SK-N-SH (cell line): ENCODE measurements around the gene MYOT. TPM values are rescaled to one million over a fixed set of nuclear protein-coding genes. Genes with fewer than 3 reads are reported as not detected.
"Not testable (repeated sequence)": the region's sequence is repeated elsewhere in the genome, so short reads cannot be mapped to it uniquely, and the experiment has no call there.

Experiments used
- CTCF ChIA-PET: fragments of 300-600, 350-600 bp; formaldehyde crosslinking; extraction: SDS; loops from one replicate; lab custom pipeline; 2021; lab: Yijun Ruan, JAX
- POLR2A ChIA-PET: fragments of 350-600 bp; sonication (Branson Sonifier 250); formaldehyde crosslinking; extraction: SDS; loops from one replicate; lab custom pipeline; 2020; ENCODE audit warnings: antibody characterized with exemption, inconsistent platforms; lab: Yijun Ruan, JAX
- DNase-seq: peaks from one replicate; pipeline ENCODE4 v3.0.0; 2012
- H2AFZ ChIP-seq: fragments of 200-600 bp; sonication (generic); 2 replicates; pipeline ENCODE4 v1.8.1; 2016; ENCODE audit warnings: antibody characterized with exemption, mild to moderate bottlenecking, low read depth
- H3F3A ChIP-seq: fragments of 200-600 bp; sonication (generic); replicated peaks from 2 replicates; pipeline ENCODE3; 2016; ENCODE audit warnings: antibody characterized with exemption, mild to moderate bottlenecking; ENCODE audit not compliant: insufficient read depth
- H3K27ac ChIP-seq, 2 experiments: fragments of 200-500 bp in 1 of 2; fragments of 200-600 bp in 1 of 2; sonication (Bioruptor generic) in 1 of 2; sonication (generic), shearing (Covaris generic) in 1 of 2; 2 replicates each; pipeline versions ENCODE4 v1.5.1 to v1.6.1; 2014 to 2016; ENCODE audit warnings: low read depth in 2 of 2, inconsistent platforms in 1 of 2, low read length in 1 of 2, mild to moderate bottlenecking in 1 of 2, mixed read lengths in 1 of 2
- H3K27me3 ChIP-seq: fragments of 200-600 bp; sonication (generic), shearing (Covaris generic); 2 replicates; pipeline ENCODE4 v1.6.1; 2016; ENCODE audit warnings: mixed run types; ENCODE audit not compliant: insufficient read depth
- H3K36me3 ChIP-seq, 2 experiments: fragments of 200-500 bp in 1 of 2; fragments of 200-600 bp in 1 of 2; sonication (Bioruptor generic) in 1 of 2; sonication (generic) in 1 of 2; replicated peaks in 1 of 2; 2 replicates each; pipeline versions ENCODE3 to v1.5.1; 2014 to 2016; ENCODE audit warnings: low read length in 1 of 2, mild to moderate bottlenecking in 1 of 2; ENCODE audit not compliant: insufficient read depth in 2 of 2, control insufficient read depth in 1 of 2
- H3K4me1 ChIP-seq, 2 experiments: fragments of 200-500 bp in 1 of 2; fragments of 200-600 bp in 1 of 2; sonication (Bioruptor generic) in 1 of 2; sonication (generic), shearing (Covaris generic) in 1 of 2; 2 replicates each; pipeline versions ENCODE4 v1.5.1 to v1.6.1; 2014 to 2016; ENCODE audit warnings: low read depth in 1 of 2, low read length in 1 of 2, mixed run types in 1 of 2; ENCODE audit not compliant: insufficient read depth in 2 of 2, control insufficient read depth in 1 of 2
- H3K4me2 ChIP-seq: fragments of 200-600 bp; sonication (generic), shearing (Covaris generic); 2 replicates; pipeline ENCODE4 v1.6.1; 2017; ENCODE audit warnings: mixed run types
- H3K4me3 ChIP-seq, 2 experiments: fragments of 200-500 bp in 1 of 2; fragments of 200-600 bp in 1 of 2; sonication (Bioruptor generic) in 1 of 2; sonication (generic), shearing (Covaris generic) in 1 of 2; 2 replicates each; pipeline versions ENCODE4 v1.5.1 to v1.8.1; 2014 to 2016; ENCODE audit warnings: low read depth in 2 of 2, inconsistent platforms in 1 of 2, low read length in 1 of 2, mild to moderate bottlenecking in 1 of 2, mixed read lengths in 1 of 2, moderate library complexity in 1 of 2
- H3K79me2 ChIP-seq: fragments of 200-600 bp; sonication (generic); 2 replicates; pipeline ENCODE4 v1.8.1; 2017; ENCODE audit warnings: mild to moderate bottlenecking; ENCODE audit not compliant: insufficient read depth
- H3K9ac ChIP-seq: fragments of 200-600 bp; sonication (generic); 2 replicates; pipeline ENCODE4 v1.6.1; 2017; ENCODE audit warnings: mixed run types
- H3K9me2 ChIP-seq: fragments of 200-600 bp; sonication (generic); 2 replicates; pipeline ENCODE4 v1.6.1; 2017; ENCODE audit warnings: mixed run types
- H3K9me3 ChIP-seq: fragments of 200-600 bp; sonication (generic); 2 replicates; pipeline ENCODE4 v1.6.1; 2017; ENCODE audit warnings: mixed run types, mild to moderate bottlenecking, moderate library complexity
- H4K20me1 ChIP-seq: fragments of 200-600 bp; sonication (generic); 2 replicates; pipeline ENCODE4 v1.6.1; 2017; ENCODE audit warnings: mild to moderate bottlenecking, mixed run types; ENCODE audit not compliant: insufficient read depth
- EP300 ChIP-seq, 2 experiments: IDR thresholded peaks; 2 replicates each; pipeline versions ENCODE4 v1.4.0 to v1.6.1; 2012; ENCODE audit warnings: borderline replicate concordance in 1 of 2, low read depth in 1 of 2, low read length in 1 of 2
- EZH2phosphoT487 ChIP-seq: fragments of 200-600 bp; sonication (generic); IDR thresholded peaks from 2 replicates; pipeline ENCODE4 v1.6.1; 2017; ENCODE audit warnings: low read depth, mixed run types, mild to moderate bottlenecking, antibody characterized with exemption, moderate library complexity, borderline replicate concordance
- FOSL2 ChIP-seq: IDR thresholded peaks from 2 replicates; pipeline ENCODE4 v1.4.0; 2012; ENCODE audit warnings: low read depth, mild to moderate bottlenecking, moderate library complexity, borderline replicate concordance
- FOXJ3 ChIP-seq: sonication (generic); formaldehyde crosslinking; IDR thresholded peaks from 2 replicates; pipeline ENCODE4 v1.5.1; 2020; ENCODE audit warnings: mild to moderate bottlenecking, missing genetic modification reagents
- GABPA ChIP-seq: IDR thresholded peaks from 2 replicates; pipeline ENCODE4 v1.4.0; 2012; ENCODE audit warnings: low read depth, mild to moderate bottlenecking
- MXI1 ChIP-seq: IDR thresholded peaks from 2 replicates; pipeline ENCODE4 v1.6.1; 2012; ENCODE audit warnings: mild to moderate bottlenecking, low read depth, low read length, improper control_type of control experiment
- SIN3A ChIP-seq: IDR thresholded peaks from 2 replicates; pipeline ENCODE4 v1.6.1; 2012; ENCODE audit warnings: low read depth, mild to moderate bottlenecking, low read length, moderate library complexity, borderline replicate concordance
- TAF1 ChIP-seq: IDR thresholded peaks from 2 replicates; pipeline ENCODE4 v1.6.1; 2012; ENCODE audit warnings: low read depth, mild to moderate bottlenecking, low read length, moderate library complexity, borderline replicate concordance
- TCF12 ChIP-seq: IDR thresholded peaks from 2 replicates; pipeline ENCODE4 v1.4.0; 2012
- WGBS: methylation state at CpG from one replicate; pipeline ENCODE4 v1.1.6; 2017; ENCODE audit warnings: low lambda C conversion rate; 5-methylcytosine and 5-hydroxymethylcytosine counted together
- polyA plus RNA-seq, 3 experiments: library from polyadenylated mRNA; depleted of rRNA; stranded (reverse); fragments of >200 nt; gene quantifications; 2 replicates each; pipeline ENCODE4 v1.2.3, GENCODE V29; 2012
- TF ChIP-seq, protein P1 (sequence below): IDR thresholded peaks from 2 replicates; pipeline ENCODE4 v1.4.0; 2012; ENCODE audit warnings: low read depth, borderline replicate concordance
- TF ChIP-seq, protein P2 (sequence below): fragments of 150-350 bp; IDR thresholded peaks from 2 replicates; pipeline ENCODE4 v1.6.1; 2017; ENCODE audit warnings: antibody characterized with exemption, low read length, low read depth, borderline replicate concordance
- TF ChIP-seq, protein P3 (sequence below): fragments of 150-350 bp; IDR thresholded peaks from 2 replicates; pipeline ENCODE4 v1.6.1; 2016; ENCODE audit warnings: mild to moderate bottlenecking, low read depth, low read length

MYOT gene
- polyA plus RNA-seq, 1 of the 3 experiments (the other 2 are of a cell fraction), result 0.02 TPM

DNA sequence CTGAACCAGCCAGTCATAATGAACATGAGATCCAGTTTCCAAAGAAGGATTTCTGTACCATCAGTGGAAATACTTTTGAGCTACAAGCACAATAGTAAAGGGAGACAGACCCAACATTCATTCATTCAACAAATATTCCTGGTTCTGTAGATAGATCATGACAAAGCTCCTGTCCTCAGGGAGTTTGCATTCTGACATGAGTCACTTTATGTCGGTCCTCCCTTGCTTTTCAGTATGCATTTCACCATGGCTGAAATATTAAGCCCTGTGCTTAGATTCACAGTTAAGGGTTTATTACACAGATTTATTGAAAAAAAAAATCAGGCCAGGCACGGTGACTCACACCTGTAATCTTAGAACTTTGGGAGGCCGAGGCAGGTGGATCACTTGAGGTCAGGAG lies 5.4 kb upstream of the MYOT start:
- peaks cover 4% of the 10 kb centered on the region for H3F3A ChIP-seq
- CTCF ChIA-PET, result no interaction called here
- no peak for TF ChIP-seq GABPA
- no peak for TF ChIP-seq MXI1
- TF ChIP-seq, protein P1, sequence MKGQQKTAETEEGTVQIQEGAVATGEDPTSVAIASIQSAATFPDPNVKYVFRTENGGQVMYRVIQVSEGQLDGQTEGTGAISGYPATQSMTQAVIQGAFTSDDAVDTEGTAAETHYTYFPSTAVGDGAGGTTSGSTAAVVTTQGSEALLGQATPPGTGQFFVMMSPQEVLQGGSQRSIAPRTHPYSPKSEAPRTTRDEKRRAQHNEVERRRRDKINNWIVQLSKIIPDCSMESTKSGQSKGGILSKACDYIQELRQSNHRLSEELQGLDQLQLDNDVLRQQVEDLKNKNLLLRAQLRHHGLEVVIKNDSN, result no peak
- TF ChIP-seq FOXJ3 (CRISPR knock-in tag), result no peak
- no peak for TF ChIP-seq SIN3A
- no peak for TF ChIP-seq TAF1
- TF ChIP-seq FOSL2, result no peak
- TF ChIP-seq EP300 (IDR thresholded peaks at IDR 0.05; ENCODE audit: borderline replicate concordance in 1 of 2, low read depth in 1 of 2, low read length in 1 of 2), result no peak
- no peak for TF ChIP-seq TCF12
- TF ChIP-seq, protein P2, sequence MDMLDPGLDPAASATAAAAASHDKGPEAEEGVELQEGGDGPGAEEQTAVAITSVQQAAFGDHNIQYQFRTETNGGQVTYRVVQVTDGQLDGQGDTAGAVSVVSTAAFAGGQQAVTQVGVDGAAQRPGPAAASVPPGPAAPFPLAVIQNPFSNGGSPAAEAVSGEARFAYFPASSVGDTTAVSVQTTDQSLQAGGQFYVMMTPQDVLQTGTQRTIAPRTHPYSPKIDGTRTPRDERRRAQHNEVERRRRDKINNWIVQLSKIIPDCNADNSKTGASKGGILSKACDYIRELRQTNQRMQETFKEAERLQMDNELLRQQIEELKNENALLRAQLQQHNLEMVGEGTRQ, result no peak
- TF ChIP-seq EZH2phosphoT487, result no peak
- TF ChIP-seq, protein P3, sequence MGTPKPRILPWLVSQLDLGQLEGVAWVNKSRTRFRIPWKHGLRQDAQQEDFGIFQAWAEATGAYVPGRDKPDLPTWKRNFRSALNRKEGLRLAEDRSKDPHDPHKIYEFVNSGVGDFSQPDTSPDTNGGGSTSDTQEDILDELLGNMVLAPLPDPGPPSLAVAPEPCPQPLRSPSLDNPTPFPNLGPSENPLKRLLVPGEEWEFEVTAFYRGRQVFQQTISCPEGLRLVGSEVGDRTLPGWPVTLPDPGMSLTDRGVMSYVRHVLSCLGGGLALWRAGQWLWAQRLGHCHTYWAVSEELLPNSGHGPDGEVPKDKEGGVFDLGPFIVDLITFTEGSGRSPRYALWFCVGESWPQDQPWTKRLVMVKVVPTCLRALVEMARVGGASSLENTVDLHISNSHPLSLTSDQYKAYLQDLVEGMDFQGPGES, result no peak
- TF ChIP-seq, all 33 proteins: peak for 0
- Histone ChIP-seq H3K9me2 (no peaks in the 10 kb centered on the region), H3K27ac (no peak overlapping the region), H3K27me3 (no peaks in the 10 kb centered on the region), H4K20me1 (no peaks in the 10 kb centered on the region), H3K9me3 (no peaks in the 10 kb centered on the region), H3K36me3 (no peaks in the 10 kb centered on the region), H3K79me2 (no peaks in the 10 kb centered on the region), H3K9ac (no peak overlapping the region), H3K4me3 (no peak overlapping the region), H3K4me1 (no peaks in the 10 kb centered on the region; a peak in 1 of 4 replicates), H2AFZ (no peak overlapping the region), H3K4me2 (no peak overlapping the region)
- WGBS, result 83% methylated on average over 3 of the region's 3 CpGs
- DNase-seq, result no peak
- POLR2A ChIA-PET, result no interaction called here

DNA sequence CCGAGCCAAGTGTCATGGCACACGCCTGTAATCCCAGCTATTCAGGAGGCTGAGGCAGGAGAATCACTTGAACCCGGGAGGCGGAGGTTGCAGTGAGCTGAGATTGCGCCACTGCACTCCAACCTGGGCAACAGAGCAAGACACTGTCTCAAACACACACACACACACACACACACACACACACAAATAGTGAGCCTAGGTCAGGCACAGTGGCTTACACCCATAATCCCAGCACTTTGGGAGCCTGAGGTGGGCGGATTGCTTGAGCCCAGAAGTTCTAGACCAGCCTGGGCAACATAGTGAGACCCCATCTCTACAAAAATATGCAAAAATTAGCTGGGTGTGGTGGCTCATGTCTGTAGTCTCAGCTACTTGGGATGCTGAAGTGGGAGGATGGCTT lies 4.0 kb upstream of the MYOT start:
- H3K9ac ChIP-seq, H3K9me2 ChIP-seq, H3K9me3 ChIP-seq, H3K4me2 ChIP-seq, H3K79me2 ChIP-seq, DNase-seq, H4K20me1 ChIP-seq, H3F3A ChIP-seq, CTCF ChIA-PET, H3K27ac ChIP-seq, H3K27me3 ChIP-seq, H2AFZ ChIP-seq, H3K36me3 ChIP-seq, H3K4me1 ChIP-seq, H3K4me3 ChIP-seq: not testable (repeated sequence)
- POLR2A ChIA-PET, result interaction anchor here (0.6 kb wide), 1 partner anchor 25 kb away, joined by 3 read pairs; no protein-coding TSS in a partner anchor
- WGBS, result 87% methylated on average over 4 of the region's 6 CpGs
